SK-N-SH treated with all-trans-retinoic acid at 6 μM for 48 hours (cell line): ENCODE results near the gene ADGRB2.

Source experiments
- ATAC-seq: fragments of 200-7000 bp; cut with Tn5 transposase; 3 replicates; pipeline ENCODE4 v1.9.1; 2020; ENCODE audit warnings: mild to moderate bottlenecking, moderate library complexity
- ARNTL ChIP-seq: fragments of 450-650 bp; formaldehyde crosslinking; IDR thresholded peaks from 2 replicates; pipeline ENCODE4 v1.5.0; 2020; ENCODE audit warnings: low read depth, mild to moderate bottlenecking, moderate library complexity, borderline replicate concordance
- BACH2 ChIP-seq: fragments of 250-450 bp; sonication (Bioruptor Pico); IDR thresholded peaks from 2 replicates; pipeline ENCODE4 v1.9.0; 2021; ENCODE audit warnings: mild to moderate bottlenecking, borderline replicate concordance
- CREB5 ChIP-seq: fragments of 250-450 bp; sonication (Bioruptor Pico); IDR thresholded peaks from 2 replicates; pipeline ENCODE4 v1.5.1; 2020; ENCODE audit warnings: low read depth, mild to moderate bottlenecking, moderate library complexity
- CSDC2 ChIP-seq: fragments of 250-450 bp; sonication (Bioruptor Pico); IDR thresholded peaks from 2 replicates; pipeline ENCODE4 v1.5.0; 2020; ENCODE audit warnings: mild to moderate bottlenecking, moderate library complexity
- CSRNP3 ChIP-seq: fragments of 250-450 bp; sonication (Bioruptor Pico); IDR thresholded peaks from 2 replicates; pipeline ENCODE4 v1.5.1; 2021; ENCODE audit warnings: mild to moderate bottlenecking, moderate library complexity
- ESRRG ChIP-seq: fragments of 250-450 bp; sonication (Bioruptor Pico); IDR thresholded peaks from 2 replicates; pipeline ENCODE4 v1.6.1; 2021; ENCODE audit warnings: mild to moderate bottlenecking
- GLIS3 ChIP-seq: fragments of 250-450 bp; sonication (Bioruptor Pico); IDR thresholded peaks from 2 replicates; pipeline ENCODE4 v1.5.0; 2020; ENCODE audit warnings: mild to moderate bottlenecking, moderate library complexity
- OSR1 ChIP-seq: fragments of 250-450 bp; sonication (Bioruptor Pico); IDR thresholded peaks from 2 replicates; pipeline ENCODE4 v1.8.0; 2022; ENCODE audit warnings: moderate library complexity, mild to moderate bottlenecking, inconsistent platforms
- PATZ1 ChIP-seq: fragments of 250-450 bp; sonication (Bioruptor Pico); IDR thresholded peaks from 2 replicates; pipeline ENCODE4 v1.8.0; 2020; ENCODE audit warnings: mild to moderate bottlenecking, moderate library complexity, borderline replicate concordance
- POU6F1 ChIP-seq: fragments of 250-450 bp; sonication (Bioruptor Pico); IDR thresholded peaks from 2 replicates; pipeline ENCODE4 v1.8.0; 2021; ENCODE audit warnings: low read depth, mild to moderate bottlenecking, moderate library complexity, borderline replicate concordance
- PPARA ChIP-seq: fragments of 250-450 bp; sonication (Bioruptor Pico); IDR thresholded peaks from 2 replicates; pipeline ENCODE4 v1.5.0; 2020; ENCODE audit warnings: mild to moderate bottlenecking, borderline replicate concordance
- RARB ChIP-seq: fragments of 250-450 bp; sonication (Bioruptor Pico); IDR thresholded peaks from 2 replicates; pipeline ENCODE4 v1.8.0; 2021; ENCODE audit warnings: mild to moderate bottlenecking, moderate library complexity
- SNAI2 ChIP-seq: fragments of 250-450 bp; sonication (Bioruptor Pico); IDR thresholded peaks from 2 replicates; pipeline ENCODE4 v1.5.0; 2020; ENCODE audit warnings: mild to moderate bottlenecking, moderate library complexity
- TCF4 ChIP-seq: fragments of 250-450 bp; sonication (Bioruptor Pico); IDR thresholded peaks from 2 replicates; pipeline ENCODE4 v1.8.0; 2021; ENCODE audit warnings: mild to moderate bottlenecking, moderate library complexity, borderline replicate concordance
- TOX ChIP-seq: fragments of 250-450 bp; sonication (Bioruptor Pico); IDR thresholded peaks from 2 replicates; pipeline ENCODE4 v1.8.0; 2021; ENCODE audit warnings: mild to moderate bottlenecking, moderate library complexity, borderline replicate concordance
- TSHZ2 ChIP-seq: fragments of 250-450 bp; sonication (Bioruptor Pico); IDR thresholded peaks from 2 replicates; pipeline ENCODE4 v1.5.0; 2020; ENCODE audit warnings: mild to moderate bottlenecking, moderate library complexity
- ZFP3 ChIP-seq: fragments of 250-450 bp; sonication (Bioruptor Pico); IDR thresholded peaks from 2 replicates; pipeline ENCODE4 v1.5.0; 2020; ENCODE audit warnings: mild to moderate bottlenecking, moderate library complexity
- ZFP30 ChIP-seq: fragments of 450-650 bp; formaldehyde crosslinking; IDR thresholded peaks from 2 replicates; pipeline ENCODE4 v1.5.0; 2022; ENCODE audit warnings: mild to moderate bottlenecking, moderate library complexity
- ZNF565 ChIP-seq: fragments of 450-650 bp; formaldehyde crosslinking; conservative IDR thresholded peaks from 2 replicates; pipeline ENCODE4 v1.5.0; 2020; ENCODE audit warnings: low read depth, mild to moderate bottlenecking, moderate library complexity
- ZNF70 ChIP-seq: fragments of 450-650 bp; formaldehyde crosslinking; IDR thresholded peaks from 2 replicates; pipeline ENCODE4 v1.5.0; 2020; ENCODE audit warnings: mild to moderate bottlenecking, moderate library complexity
- ZNF8 ChIP-seq: fragments of 450-650 bp; formaldehyde crosslinking; IDR thresholded peaks from 2 replicates; pipeline ENCODE4 v1.5.0; 2020; ENCODE audit warnings: mild to moderate bottlenecking, moderate library complexity

Gene ADGRB2

GRCh38 chr1:31732751-31733289 is 31.3 kb downstream of the ADGRB2 start:
- ATAC-seq: no peak
- TF ChIP-seq POU6F1 (CRISPR knock-in tag) (no peak), PATZ1 (CRISPR knock-in tag) (no peak), ZNF565 (CRISPR knock-in tag) (no peak), ZNF8 (CRISPR knock-in tag) (no peak), ZNF70 (CRISPR knock-in tag) (no peak), BACH2 (CRISPR knock-in tag) (no peak), TSHZ2 (CRISPR knock-in tag) (no peak), CSRNP3 (CRISPR knock-in tag) (no peak), RARB (CRISPR knock-in tag) (no peak), ZFP3 (no peak), ZFP30 (CRISPR knock-in tag) (no peak), ARNTL (CRISPR knock-in tag) (no peak), ESRRG (CRISPR knock-in tag) (no peak), TCF4 (no peak), CREB5 (no peak), TOX (CRISPR knock-in tag) (no peak), CSDC2 (CRISPR knock-in tag) (no peak), GLIS3 (CRISPR knock-in tag) (no peak), SNAI2 (CRISPR knock-in tag) (no peak)

- no peak for ATAC-seq
- TF ChIP-seq TSHZ2 (CRISPR knock-in tag) (no peak), ZNF8 (CRISPR knock-in tag) (no peak), ZNF70 (CRISPR knock-in tag) (no peak), ARNTL (CRISPR knock-in tag) (no peak), ZFP3 (no peak), OSR1 (CRISPR knock-in tag) (no peak), ESRRG (CRISPR knock-in tag) (no peak), POU6F1 (CRISPR knock-in tag) (no peak), PPARA (CRISPR knock-in tag) (no peak)
Observed at GRCh38 chr1:31732343-31732742, 31.8 kb downstream of the ADGRB2 start.
